HL-60 (cell line): Measurements from ENCODE around the gene BTBD2.

Experiments
- POLR2AphosphoS5 ChIP-seq: IDR thresholded peaks from 2 replicates; pipeline ENCODE4 v1.6.1; 2012; ENCODE audit warnings: low read depth
- TF ChIP-seq, protein P1 (sequence below): IDR thresholded peaks from one replicate; pipeline ENCODE4 v1.5.1; 2011; ENCODE audit warnings: low read length, control low read depth, inconsistent platforms; ENCODE audit not compliant: insufficient read depth

- TF ChIP-seq, protein P1, sequence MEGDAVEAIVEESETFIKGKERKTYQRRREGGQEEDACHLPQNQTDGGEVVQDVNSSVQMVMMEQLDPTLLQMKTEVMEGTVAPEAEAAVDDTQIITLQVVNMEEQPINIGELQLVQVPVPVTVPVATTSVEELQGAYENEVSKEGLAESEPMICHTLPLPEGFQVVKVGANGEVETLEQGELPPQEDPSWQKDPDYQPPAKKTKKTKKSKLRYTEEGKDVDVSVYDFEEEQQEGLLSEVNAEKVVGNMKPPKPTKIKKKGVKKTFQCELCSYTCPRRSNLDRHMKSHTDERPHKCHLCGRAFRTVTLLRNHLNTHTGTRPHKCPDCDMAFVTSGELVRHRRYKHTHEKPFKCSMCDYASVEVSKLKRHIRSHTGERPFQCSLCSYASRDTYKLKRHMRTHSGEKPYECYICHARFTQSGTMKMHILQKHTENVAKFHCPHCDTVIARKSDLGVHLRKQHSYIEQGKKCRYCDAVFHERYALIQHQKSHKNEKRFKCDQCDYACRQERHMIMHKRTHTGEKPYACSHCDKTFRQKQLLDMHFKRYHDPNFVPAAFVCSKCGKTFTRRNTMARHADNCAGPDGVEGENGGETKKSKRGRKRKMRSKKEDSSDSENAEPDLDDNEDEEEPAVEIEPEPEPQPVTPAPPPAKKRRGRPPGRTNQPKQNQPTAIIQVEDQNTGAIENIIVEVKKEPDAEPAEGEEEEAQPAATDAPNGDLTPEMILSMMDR: no peak
- TF ChIP-seq POLR2AphosphoS5: no peak
These were observed 48.9 kb upstream of the BTBD2 start for GRCh38 chr19:2064395-2064787.
